H1 (cell line): ENCODE results near the gene SPC24. TPM values are rescaled to one million over a fixed set of nuclear protein-coding genes. Genes with fewer than 3 reads are reported as not detected.

Experiments
- ASH2L ChIP-seq: fragments of 200-600, 300-600 bp; sonication (generic); IDR thresholded peaks from one replicate; pipeline ENCODE4 v1.7.1; 2017; ENCODE audit warnings: low read length
- BCL11A ChIP-seq, 2 experiments: IDR thresholded peaks; one replicate each; pipeline ENCODE4 v1.6.1; 2011; ENCODE audit warnings: low read depth in 2 of 2, low read length in 2 of 2, mild to moderate bottlenecking in 2 of 2
- CBX5 ChIP-seq: fragments of 300-800, 300-1000 bp; sonication (generic); IDR thresholded peaks from 2 replicates; pipeline ENCODE4 v1.7.1; 2016; ENCODE audit warnings: antibody characterized with exemption, low read length, low read depth
- CBX8 ChIP-seq: fragments of 300-800, 300-1000 bp; sonication (generic); IDR thresholded peaks from 2 replicates; pipeline ENCODE4 v1.7.1; 2016; ENCODE audit warnings: low read depth, low read length, borderline replicate concordance
- CHD2 ChIP-seq: IDR thresholded peaks from 2 replicates; pipeline ENCODE4 v1.6.1; 2012; ENCODE audit warnings: low read length, improper control_type of control experiment
- EGR1 ChIP-seq: IDR thresholded peaks from 2 replicates; pipeline ENCODE4 v1.6.1; 2011; ENCODE audit warnings: low read depth, low read length, borderline replicate concordance
- EZH2 ChIP-seq: fragments of 200-600 bp; sonication (generic); IDR thresholded peaks from 2 replicates; pipeline ENCODE4 v1.7.1; 2012; ENCODE audit warnings: low read depth, mild to moderate bottlenecking, moderate library complexity, low read length, inconsistent platforms; ENCODE audit not compliant: severe bottlenecking
- FOSL1 ChIP-seq: IDR thresholded peaks from 2 replicates; pipeline ENCODE4 v1.6.1; 2011; ENCODE audit warnings: mild to moderate bottlenecking, low read depth, low read length, moderate library complexity; ENCODE audit not compliant: insufficient read depth
- NANOG ChIP-seq: IDR thresholded peaks from 2 replicates; pipeline ENCODE4 v1.6.1; 2011; ENCODE audit warnings: low read length, low read depth, mild to moderate bottlenecking, inconsistent platforms; ENCODE audit not compliant: insufficient read depth, poor library complexity, severe bottlenecking
- NRF1 ChIP-seq: IDR thresholded peaks from 2 replicates; pipeline ENCODE4 v1.6.1; 2011; ENCODE audit warnings: mild to moderate bottlenecking, low read depth, low read length, improper control_type of control experiment
- POU5F1 ChIP-seq: IDR thresholded peaks from 2 replicates; pipeline ENCODE4 v1.6.1; 2011; ENCODE audit warnings: low read depth, mild to moderate bottlenecking, low read length, moderate library complexity
- RXRA ChIP-seq: IDR thresholded peaks from 2 replicates; pipeline ENCODE4 v1.6.1; 2011; ENCODE audit warnings: low read depth, mild to moderate bottlenecking, low read length, moderate library complexity; ENCODE audit not compliant: insufficient read depth
- SAP30 ChIP-seq: fragments of 300-600 bp; sonication (generic); IDR thresholded peaks from 2 replicates; pipeline ENCODE4 v1.7.1; 2012; ENCODE audit warnings: low read length, moderate library complexity, mild to moderate bottlenecking, inconsistent platforms; ENCODE audit not compliant: insufficient read depth, insufficient replicate concordance
- SIRT6 ChIP-seq: IDR thresholded peaks from one replicate; pipeline ENCODE4 v1.7.1; 2012; ENCODE audit warnings: low read length, inconsistent platforms
- SIX5 ChIP-seq: IDR thresholded peaks from 2 replicates; pipeline ENCODE4 v1.6.1; 2011; ENCODE audit warnings: mild to moderate bottlenecking, low read depth, low read length
- SRF ChIP-seq: IDR thresholded peaks from 2 replicates; pipeline ENCODE4 v1.6.1; 2011; ENCODE audit warnings: mild to moderate bottlenecking, low read depth, low read length, moderate library complexity
- SUZ12 ChIP-seq: fragments of 200-600 bp; sonication (generic); IDR thresholded peaks from 2 replicates; pipeline ENCODE4 v1.6.1; 2012; ENCODE audit warnings: mild to moderate bottlenecking, inconsistent platforms, low read length, moderate library complexity, mixed read lengths
- USF2 ChIP-seq: IDR thresholded peaks from 2 replicates; pipeline ENCODE4 v1.6.1; 2011; ENCODE audit warnings: low read length, improper control_type of control experiment
- YY1 ChIP-seq: IDR thresholded peaks from 2 replicates; pipeline ENCODE4 v1.6.1; 2011; ENCODE audit warnings: low read depth, mild to moderate bottlenecking, low read length
- polyA plus RNA-seq, 7 experiments: library from polyadenylated mRNA; depleted of rRNA in 3 of 7; stranded (reverse) in 5 of 7; unstranded in 2 of 7; fragments of >200 nt in 5 of 7; fragments of 200-250 nt in 2 of 7; gene quantifications; 1 replicate in 5 of 7; 2 replicates in 1 of 7; 4 replicates in 1 of 7; pipeline versions ENCODE4 v1.2.1 to v1.2.3, GENCODE V29; 2011 to 2013; ENCODE audit warnings: missing spikeins in 2 of 7, mixed read lengths in 2 of 7
- total RNA-seq: library from RNA; stranded (reverse); fragmentation: NEBNext Ultra II Directional; extraction: Animal tissue kit (Norgen Biotek cat#: 25700); gene quantifications from 2 replicates; pipeline ENCODE4 v1.2.1, GENCODE V29; 2021

The SPC24 gene
- total and polyA plus RNA-seq, 2 of the 8 experiments (the other 6 are each of a cell fraction or from before 2014, with no cell fraction given), result 17.7 to 42.4 TPM

- TF ChIP-seq SAP30, result no peak
- peak; percentile 98 for TF ChIP-seq NRF1
- TF ChIP-seq YY1, result peak; percentile 95
- no peak for TF ChIP-seq CBX8
- no peak for TF ChIP-seq CBX5
- TF ChIP-seq EZH2, result no peak
- no peak for TF ChIP-seq BCL11A (IDR thresholded peaks at IDR 0.05; ENCODE audit: low read depth in 2 of 2, low read length in 2 of 2)
- TF ChIP-seq CHD2, result peak; percentile 86
- TF ChIP-seq SRF, result no peak
- no peak for TF ChIP-seq SUZ12
- no peak for TF ChIP-seq SIX5
- no peak for TF ChIP-seq SIRT6
- no peak for TF ChIP-seq EGR1
- peak; percentile 72 for TF ChIP-seq ASH2L
- no peak for TF ChIP-seq USF2
- no peak for TF ChIP-seq FOSL1
- no peak for TF ChIP-seq RXRA
- TF ChIP-seq NANOG, result no peak
- TF ChIP-seq POU5F1, result no peak
Observed at GRCh38 chr19:11155373-11156120, at the start of gene SPC24 (continued).
